Activated CD8-positive, alpha-beta memory T cell treated with anti-CD3 and anti-CD28 coated beads for 24 hours (primary cell): ENCODE measurements around the gene DCLK1.

Source experiments
- DNase-seq: peaks from one replicate; pipeline ENCODE4 v3.0.0-alpha.2; 2020

DCLK1 gene

DNA sequence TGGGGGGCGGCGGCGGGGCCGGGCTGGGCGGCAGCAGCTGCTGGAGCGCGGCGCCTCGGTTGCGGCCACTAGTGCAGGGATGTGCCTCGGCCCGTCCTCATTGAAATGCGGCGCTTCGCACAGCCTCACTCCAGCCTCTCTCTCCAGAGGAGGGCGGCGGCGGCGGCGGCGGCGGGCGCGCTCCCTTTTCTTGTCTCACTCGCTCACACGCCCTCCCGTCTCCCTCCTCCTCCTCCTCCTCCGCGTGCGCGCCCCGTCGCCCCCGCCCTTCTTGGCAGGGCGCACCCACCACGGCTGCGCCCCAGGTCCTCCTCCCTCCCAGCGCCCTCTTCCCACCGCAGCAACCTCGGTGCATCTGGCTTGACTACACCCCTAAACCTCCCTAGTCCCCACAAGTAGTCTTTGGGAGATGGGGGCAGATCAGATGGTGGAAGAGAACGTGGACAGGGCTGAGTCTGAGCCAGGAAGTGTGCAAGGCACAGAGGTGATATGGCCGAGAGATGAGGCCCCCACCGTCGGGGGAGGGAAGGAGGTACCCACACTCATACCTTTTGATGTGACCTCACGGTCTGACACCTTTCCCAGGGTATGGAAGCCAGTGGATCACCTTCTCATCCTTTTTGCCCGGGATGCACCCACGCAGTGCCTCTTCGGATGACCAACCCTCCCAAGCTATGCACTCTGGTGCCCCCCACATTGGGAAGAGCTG lies at the start of gene DCLK1:
DCLK1 (minus strand) TSS at position 161 of the 709 bp plus-strand sequence.
- DNase-seq = no peak

DNA sequence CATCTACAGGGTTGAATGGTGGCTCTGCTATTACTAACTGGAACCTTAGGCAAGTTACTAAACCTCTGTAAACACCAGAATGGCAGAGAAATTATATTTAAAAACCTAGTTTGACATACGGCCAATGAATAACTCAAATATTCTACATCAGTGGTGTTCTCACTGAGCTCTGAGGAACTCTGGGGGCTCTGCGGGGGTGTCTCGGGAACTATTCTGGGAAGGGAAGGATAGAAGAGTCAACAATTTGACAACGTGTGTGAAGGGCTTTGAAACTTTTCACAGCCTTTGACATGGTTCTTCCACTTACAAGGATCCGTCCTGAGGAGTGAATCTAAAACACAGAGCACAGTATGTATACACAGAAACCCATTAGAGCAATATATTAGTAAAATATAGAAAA lies 44.4 kb upstream of the DCLK1 start:
- no peak for DNase-seq

DNA sequence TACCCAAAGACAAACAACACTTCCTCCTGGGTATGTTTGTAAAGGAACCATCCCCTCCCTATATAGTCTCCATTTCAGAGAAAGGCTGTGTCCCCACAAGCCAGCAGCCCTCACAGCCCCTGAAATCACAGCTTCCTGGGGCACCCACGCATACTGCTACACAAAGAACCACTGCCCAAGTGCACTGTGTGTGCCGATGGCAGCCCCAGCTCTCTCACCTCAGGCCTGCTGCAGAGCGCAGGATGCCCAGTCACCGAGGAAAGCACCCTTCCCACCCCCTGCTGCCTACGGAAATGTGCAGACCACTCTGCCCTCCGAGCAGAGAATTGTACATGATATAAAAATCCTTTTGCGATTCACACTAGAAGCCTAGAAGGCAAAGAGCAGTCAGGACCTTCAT lies 43.7 kb upstream of the DCLK1 start:
- no peak for DNase-seq

DNA sequence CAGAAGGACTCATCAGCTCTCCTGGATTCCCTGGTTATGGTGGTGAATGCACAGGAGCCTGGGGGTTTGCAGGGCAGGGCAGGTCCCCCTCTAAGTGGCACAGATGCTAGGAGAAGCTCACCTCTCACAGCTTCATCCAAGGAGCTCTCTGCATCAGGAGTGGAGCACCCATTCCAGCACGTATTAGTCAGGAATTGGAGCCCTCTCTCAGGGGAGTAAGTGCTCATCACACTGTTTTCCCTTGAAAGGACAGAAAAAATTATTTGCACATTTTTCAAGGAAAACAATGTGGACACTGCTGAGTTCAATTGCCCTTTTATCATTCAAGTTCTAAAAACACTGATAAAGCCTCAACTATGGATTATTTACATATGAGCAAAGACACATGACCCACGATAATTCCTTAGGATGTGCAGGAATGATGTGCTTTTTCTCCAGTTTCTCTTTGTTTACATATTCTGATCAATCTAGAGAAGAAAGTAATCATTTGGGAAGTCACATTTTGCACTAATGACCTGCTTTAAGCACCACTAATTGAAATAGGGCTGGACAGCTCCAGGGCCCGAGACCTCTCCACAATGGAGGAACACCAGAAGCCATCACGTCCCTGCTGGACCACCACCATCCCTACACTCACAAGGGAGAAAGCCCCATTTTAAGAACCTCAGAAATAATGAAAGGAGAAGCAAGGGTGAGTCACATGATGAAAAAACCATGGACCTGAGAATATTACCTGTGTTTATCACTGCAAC lies 42.6 kb upstream of the DCLK1 start:
- DNase-seq = no peak

DNA sequence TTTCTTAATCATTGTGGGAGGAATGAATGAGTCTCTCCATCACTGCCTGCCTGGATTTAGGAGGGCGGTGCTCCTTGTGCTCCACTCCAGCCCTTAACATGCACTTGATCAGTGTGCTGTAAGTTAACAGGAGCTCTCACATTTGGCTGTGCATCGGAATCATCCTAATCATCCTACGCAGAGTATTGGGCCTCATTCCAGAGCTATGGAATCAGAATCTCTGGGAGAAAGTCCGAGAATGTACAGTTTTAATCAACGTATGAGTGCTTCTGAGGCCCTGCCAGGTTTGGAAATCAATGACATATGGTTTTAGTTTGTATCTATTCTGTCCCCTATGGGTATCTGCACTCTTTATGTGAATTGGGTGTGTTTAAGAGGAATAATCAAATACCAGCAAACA lies 34.9 kb upstream of the DCLK1 start:
- DNase-seq = no peak

DNA sequence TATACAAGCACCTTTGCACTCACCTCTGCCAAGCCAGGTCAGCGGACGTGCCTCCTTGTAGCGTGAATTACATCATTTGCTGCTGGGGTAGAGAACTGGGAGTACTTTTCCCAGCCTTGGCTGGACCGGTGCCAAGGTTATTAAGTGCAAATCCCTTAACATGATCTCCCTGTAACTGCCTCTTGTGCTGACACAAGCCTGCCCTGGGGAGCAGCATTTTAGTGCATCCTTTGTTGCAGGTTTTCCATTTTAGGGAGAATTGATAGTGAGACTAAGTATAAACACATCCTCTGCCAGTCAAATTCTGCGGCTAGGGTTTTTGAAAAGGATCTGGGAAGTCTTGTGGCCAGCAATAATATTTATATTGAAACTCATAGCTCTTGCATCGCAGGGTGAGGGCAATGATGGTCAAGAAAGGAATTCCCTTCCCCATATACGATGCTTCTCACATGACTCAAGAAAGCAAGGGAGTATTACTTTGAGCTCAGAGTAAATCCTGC lies 32.7 kb upstream of the DCLK1 start:
- DNase-seq = no peak

DNA sequence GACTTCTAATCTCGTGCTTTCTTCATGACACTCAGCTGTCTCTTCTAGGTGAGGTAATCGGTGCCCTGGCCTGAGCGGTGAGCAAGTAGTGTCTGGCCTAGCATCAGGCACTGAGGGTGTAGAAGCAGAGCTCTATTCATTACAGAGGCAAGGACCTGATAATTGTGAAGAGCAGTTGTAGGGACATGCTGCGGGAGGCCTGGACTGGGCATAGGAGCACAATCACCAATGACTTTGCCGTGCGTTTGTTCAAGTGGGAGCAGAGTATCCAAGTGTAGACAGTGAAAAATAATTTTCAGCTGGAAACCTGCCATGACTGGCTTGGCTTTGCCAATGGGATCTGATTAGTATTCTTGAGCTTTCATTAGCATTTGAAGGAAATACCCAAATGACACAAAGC lies 32.1 kb upstream of the DCLK1 start:
- DNase-seq = no peak

GRCh38 chr13:36160297-36160696 lies 29.1 kb upstream of the DCLK1 start:
- DNase-seq = no peak

DNA sequence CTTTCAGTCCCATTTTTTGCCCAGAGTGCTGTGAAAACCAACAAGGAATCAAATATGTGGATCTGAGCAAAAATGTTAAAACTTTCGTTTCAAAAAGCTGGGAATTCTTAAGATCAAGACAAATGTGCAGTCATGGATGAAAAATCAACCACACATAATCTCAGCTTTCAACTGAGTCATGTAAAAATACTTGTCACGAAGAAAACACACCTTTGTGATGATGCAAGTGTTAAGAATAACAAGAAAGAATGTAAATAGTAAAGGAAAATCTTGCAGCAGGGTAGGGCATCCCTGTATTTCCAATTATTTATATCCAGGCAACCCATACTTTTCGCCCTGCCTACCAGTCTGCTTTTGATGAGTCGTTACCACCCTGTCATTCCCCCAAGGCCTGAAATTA lies 27.4 kb upstream of the DCLK1 start:
- no peak for DNase-seq

- no peak for DNase-seq
These were observed 26.3 kb upstream of the DCLK1 start for GRCh38 chr13:36157480-36157879.

DNA sequence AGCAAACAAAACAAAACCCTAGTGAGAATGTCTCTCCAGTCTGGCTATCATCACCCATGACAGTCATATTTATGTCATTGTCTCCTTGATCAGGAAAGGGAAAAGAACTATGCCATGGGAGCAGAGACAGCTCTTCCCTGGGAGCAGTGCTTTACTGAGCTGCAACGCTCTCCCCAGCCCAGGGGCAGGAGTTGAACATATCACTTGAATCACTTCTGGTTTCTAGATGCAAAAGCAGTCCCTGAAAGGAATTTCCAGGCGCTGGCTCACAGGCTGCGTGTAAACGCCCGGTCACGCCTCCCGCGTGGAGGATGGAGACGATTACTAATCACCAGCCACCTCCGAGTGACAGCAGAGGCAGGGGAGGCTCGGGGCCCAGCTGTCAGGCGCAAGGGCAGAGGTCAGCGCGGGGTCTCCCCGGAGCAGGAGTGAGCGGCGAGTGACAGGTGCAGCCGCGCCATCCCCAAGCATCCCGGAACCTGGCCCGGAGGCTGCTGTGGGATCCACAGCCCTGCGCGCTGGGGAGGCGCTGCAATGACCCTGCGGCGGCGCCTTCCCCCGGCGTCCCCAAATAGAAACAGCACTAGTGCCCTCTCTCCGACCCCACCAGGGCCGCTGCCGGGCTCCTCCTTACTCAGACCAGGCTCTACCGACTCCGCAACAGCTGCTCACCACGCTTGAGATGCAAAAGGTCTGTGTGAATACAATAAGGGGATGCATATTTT lies 23.5 kb upstream of the DCLK1 start:
- DNase-seq = no peak

- DNase-seq = no peak
These were observed 20.4 kb upstream of the DCLK1 start for GRCh38 chr13:36151591-36151990.

DNA sequence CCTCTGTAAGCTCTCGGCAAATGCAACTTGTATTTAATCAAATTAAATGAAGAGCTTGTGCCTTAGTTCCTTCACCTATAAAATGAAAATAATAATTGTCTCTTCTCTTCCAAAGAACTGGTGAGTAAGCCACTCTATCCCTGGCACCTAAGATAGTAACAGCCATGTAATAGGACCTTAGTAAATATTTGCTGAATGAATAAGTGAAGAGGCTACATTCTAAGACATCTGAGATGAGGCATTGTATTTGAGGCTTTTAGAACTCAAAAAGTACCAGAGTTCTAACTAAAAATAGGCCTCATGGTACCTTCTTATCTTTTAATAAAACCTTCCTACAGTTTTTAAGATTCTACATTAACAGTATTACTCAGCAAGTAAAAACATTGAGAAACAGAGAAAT lies 17.3 kb upstream of the DCLK1 start:
- no peak for DNase-seq

GRCh38 chr13:36147330-36147729 lies 16.1 kb upstream of the DCLK1 start:
- no peak for DNase-seq

GRCh38 chr13:36146511-36147269 lies 15.5 kb upstream of the DCLK1 start:
- DNase-seq = no peak

GRCh38 chr13:36143738-36144137 lies 12.6 kb upstream of the DCLK1 start:
- DNase-seq = no peak

GRCh38 chr13:36142735-36143134 lies 11.6 kb upstream of the DCLK1 start:
- no peak for DNase-seq

- no peak for DNase-seq
These were observed 4.7 kb upstream of the DCLK1 start for GRCh38 chr13:36135876-36136275.

GRCh38 chr13:36134632-36135031 lies 3.5 kb upstream of the DCLK1 start:
- no peak for DNase-seq

DNA sequence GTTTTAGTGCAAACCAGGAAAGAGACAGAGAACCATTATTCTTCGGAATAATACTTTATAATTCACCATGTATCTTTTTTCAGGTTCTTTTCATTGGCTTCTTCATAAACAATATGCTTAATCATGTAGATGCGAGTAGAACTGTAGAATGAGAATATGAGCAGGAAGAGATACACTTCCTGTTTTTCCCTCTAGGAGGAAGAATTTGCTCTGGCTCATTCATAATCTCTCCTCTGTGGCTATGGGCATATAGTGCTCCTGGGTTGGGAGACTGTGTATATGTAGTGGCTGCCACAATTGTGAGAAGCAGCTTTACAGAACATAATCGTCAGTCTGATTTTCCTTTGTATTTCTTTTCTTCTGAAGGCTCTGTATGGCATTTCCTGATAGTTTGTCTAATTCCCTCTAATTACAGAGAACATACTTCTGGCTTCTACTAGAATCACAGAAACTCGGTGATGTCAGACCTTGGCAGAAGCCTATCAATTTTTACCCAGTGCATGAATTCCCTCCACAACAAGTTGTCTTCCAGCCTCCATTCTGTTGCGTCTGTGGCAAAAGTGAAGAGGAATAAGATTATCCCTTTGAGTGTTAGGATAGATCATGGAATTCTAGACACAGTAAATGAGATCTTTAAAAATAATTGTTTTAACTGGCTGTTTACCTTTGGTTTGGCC lies 2.9 kb upstream of the DCLK1 start:
- no peak for DNase-seq

GRCh38 chr13:36132376-36132775 lies 1.2 kb upstream of the DCLK1 start:
- no peak for DNase-seq

DNA sequence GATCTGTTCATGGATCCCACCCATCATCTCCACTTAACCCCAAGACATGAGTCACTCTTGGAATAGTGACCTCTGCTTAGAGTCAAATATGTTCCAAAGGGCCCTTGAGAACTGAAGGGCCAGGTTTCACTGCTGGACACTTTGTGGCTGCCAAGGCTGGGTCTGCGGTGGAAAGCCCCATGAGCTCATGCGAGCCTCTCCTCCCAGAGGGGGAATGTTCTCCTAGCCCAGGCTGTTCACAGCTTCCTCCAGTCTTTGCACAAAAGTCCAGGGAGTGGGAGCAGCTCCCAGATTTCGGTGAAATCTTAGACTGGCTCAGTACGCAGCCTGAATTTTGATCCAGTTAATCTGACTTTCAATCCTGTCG lies 732 bp upstream of the DCLK1 start:
- no peak for DNase-seq
